Stimulated activated CD8-positive, alpha-beta memory T cell treated with anti-CD3 and anti-CD28 coated beads, Interleukin-7, amount 100 ng/mL, for 24 hours (primary cell): ENCODE measurements around the gene ECE1.
"Not testable (repeated sequence)": the region's sequence is repeated elsewhere in the genome, so short reads cannot be mapped to it uniquely, and the experiment has no call there.

ENCODE experiments used
- DNase-seq: peaks from one replicate; pipeline ENCODE4 v3.0.0-alpha.2; 2020; ENCODE audit warnings: low read depth

ECE1 gene

DNA sequence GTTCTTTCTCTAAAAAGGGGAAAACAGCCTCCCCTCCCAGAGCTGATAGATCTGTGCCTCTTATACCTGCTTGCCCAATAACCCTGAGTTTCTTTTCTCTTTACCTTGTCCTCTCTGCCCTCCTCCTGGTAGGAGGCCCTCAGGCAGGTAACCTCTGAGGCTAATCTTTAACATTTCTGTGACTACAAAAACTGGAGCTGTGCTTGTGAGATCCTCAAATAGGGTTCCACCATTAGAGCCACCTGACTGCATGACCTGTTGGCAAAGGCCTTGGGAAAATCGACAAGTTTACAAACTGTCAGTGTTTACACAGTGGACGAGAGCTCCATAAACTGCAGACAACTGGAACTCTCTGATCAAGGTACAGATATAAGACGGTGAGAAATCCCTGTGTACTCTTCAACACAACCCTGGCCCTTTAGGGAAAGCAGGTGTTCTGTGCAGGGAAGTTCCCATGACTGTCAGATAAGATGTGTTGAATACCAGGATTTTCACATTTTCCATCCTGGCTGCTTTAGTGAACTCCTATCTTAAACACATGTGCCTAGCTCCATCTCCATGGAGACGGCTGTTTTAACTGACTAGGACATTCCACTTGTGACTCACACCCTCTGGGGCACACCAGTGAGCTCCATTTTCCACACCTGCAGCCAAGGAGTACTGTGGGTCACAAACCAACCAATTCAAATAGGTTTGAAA, 38.3 kb downstream of the ECE1 start:
- no peak for DNase-seq

DNA sequence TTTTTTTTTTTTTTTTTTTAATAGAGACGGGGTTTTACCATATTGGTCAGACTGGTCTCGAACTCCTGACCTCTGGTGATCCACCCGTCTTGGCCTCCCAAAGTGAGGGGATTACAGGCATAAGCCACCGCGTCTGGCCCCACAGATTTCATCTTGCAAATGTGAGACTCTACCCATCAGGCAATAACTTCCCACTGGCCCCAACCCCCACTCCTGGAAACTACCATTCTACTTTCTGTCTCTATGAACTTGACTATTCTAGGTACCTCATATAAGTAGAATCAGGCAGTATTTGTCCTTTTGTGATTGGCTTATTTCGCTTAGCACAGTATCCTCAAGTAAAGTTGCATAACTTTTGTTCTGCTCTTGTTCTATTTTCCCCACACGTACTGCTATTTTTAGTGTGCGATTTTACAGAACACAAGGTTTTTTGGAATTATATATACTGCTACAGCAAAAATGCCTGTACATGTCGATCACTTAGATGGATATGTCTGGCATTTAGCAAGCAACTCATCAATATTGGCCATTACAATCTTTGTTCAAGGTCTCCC, 40.2 kb downstream of the ECE1 start:
- DNase-seq: no peak

DNA sequence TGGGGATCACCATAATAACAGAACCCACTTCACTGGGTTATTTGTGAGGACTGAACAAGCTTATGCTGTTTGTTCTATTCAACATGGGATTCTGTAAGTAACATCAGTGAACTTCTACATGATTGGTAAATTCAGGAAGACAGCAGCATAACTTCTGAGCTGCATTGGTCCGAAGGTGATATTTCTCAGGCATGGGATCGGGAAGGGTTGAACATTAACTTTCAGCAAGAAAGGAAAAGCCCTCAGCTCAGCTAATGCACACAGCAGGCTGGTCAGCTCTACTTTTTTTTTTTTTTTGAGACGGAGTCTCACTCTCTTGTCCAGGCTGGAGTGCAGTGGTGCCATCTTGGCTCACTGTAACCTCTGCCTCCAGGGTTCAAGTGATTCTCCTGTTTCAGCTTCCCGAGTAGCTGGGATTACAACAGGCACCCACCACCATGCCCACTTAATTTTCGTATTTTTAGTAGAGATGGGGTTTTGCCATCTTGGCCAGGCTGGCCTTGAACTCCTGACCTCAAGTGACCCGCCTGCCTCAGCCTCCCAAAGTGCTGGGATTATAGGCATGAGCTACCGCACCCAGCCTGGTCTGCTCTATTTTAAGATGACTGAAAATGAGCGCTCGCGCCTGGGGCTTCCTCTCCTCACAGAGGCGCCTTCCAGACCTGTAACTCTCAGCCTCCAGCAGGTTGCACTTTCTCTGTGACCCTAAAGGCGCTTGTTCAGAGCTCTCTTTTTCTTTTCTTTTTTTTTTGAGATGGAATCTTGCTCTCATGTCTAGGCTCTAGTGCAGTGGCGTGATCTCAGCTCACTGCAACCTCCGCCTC, 42.2 kb downstream of the ECE1 start:
- no peak for DNase-seq

- no peak for DNase-seq
Measured at GRCh38 chr1:21246905-21247642, 43.2 kb downstream of the ECE1 start.

DNA sequence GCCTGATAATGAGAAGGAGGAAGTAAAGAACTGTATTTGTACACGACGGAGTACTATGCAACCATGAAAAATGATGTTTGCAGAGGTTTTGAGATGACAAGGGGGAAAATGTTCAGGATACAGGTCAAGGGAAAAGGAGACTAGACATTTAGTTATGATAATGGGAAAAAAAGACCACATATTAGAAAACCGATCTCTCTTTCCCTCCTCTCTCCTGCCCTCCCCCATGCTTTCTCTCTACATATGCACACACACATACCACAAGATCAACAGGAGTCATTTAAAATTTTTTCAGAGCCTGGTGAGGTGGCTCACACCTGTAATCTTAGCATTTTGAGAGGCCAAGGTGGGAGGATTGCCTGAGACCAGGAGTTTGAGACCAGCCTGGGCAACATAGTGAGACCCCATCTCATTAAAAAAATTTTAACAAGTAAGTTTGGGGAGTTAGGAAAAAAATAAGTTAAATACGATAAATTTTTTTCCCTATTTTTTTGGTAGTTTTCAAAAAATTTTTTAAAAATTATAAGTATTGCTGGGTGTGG, 44.5 kb downstream of the ECE1 start:
- DNase-seq: no peak

DNA sequence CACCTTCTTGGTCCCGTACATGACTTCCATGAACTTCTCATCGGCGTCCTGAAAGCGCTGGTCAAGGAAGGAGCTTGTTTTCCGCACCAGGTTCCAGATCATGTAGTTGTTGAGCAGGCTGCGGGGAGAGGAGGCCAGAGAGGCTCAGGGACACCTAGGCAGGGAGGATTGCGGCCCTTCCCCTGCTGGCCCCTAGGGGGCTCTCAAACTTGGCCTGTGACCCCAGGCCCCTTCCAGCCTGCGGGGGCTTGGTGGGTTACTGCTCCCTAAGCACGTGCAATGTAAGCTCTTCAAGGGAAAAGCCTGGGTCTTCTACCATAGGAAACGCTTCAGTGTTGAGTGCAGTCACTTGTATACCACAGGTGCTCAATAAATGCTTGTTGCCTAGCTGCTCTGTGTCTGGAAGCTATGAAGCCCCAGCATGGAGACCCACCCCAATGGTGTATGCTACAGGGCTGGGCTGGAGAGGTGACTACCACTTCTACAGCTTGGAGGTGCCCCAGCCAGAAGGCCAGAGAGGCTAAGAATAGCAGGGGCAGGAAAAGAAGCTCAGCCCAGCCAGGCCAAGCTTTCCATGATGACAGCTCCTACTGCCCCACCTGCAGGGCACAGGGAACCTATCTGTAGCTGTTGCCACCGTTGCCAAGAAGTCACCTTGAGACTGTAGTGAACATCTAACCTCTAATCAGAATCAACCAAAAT, 45.1 kb downstream of the ECE1 start:
- DNase-seq: no peak

DNA sequence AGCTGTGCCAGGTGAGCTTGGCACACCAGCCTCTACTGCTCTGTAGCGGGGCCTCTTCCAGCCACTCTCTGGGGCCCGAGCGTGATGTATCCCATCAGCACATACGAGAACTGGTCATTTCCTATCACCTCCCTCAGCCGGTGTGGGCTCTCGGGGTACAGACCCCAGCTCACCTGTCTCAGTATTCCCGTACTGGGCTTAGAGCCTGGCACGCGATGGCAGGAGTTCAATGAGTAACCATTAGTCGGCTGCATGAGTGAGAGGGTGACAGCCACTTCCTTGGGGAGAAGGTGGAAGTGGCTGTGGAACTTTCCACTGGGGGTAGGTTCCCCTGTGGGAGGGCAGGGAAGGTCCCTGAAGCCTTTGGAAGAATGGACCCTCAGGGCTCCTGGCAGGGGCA, 46.1 kb downstream of the ECE1 start:
- DNase-seq: no peak

DNA sequence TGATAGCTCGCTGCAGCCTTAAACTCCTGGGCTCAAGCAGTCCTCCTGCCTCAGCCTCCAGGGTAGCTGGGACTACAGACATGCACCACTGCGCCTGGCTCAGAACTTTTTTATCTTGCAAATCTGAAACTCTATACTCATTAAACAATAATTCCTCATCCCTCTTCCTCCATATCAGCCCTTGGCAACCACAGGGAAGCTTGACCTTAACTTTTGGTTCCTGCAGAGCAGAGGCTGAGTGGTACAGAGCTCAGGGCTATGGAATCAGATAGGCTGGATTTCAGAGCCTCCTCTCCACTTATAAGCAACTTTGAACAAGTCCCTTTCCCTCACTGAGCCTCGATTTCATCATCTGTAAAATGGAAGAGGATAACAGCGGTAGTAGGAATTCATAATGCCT, 47.4 kb downstream of the ECE1 start:
- DNase-seq: no peak

DNA sequence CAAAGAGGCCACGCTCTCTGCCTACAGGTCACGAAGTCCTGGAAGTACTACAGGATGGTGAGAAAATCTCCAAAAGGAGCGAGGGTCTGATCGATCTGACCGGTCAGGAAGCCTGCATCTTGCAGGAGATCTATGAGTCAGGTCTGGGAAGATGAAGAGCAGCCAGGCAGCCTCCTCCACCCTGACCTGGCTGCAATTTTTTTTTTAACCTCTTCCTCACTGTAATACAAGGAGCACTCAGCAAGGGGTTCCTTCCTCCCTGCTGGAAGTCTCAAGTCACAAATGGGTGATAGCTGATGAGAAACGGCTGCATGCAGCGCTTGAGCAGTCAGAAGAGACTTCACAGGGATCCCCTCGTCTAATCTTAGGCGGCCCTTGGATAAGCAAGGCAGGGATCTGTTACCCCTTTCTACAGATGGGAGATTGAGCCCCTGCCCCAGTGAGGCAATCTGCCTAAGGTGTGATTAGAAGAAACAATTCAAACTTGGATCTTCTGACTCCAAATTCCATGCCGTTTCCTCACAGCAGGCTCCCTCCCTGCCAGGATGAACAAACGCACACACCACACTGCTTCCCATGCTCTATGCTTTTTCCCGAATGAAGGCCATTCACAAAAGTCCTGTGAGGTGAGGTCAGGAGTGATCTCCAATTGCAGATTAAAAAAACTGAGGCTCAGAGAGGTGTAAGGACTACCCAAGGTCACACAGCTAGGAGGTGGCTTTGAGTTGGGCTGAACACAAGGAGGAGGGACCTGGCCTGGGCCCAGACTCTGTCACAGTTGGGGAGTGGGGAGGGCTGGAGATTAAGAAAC, 48.3 kb downstream of the ECE1 start:
- no peak for DNase-seq

DNA sequence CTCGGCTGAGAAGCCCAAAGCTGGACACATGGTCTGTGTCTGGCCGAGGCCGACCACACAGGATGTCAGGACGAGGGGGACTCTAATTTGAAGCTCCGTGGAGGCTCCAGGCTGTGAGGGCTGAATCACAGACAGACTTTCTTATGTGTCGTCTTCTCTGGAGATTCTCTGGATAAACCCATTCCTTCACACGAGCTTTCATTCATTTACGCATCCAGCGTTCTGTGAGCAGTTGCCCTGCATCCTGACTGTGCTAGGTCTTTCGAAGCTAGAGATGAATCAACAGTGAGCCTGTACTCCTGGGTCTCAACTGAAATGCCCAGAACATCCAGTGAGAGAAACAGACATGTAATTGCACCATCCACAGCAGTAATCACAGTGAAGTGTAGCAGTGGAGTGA, 49.6 kb downstream of the ECE1 start:
- DNase-seq: no peak

DNA sequence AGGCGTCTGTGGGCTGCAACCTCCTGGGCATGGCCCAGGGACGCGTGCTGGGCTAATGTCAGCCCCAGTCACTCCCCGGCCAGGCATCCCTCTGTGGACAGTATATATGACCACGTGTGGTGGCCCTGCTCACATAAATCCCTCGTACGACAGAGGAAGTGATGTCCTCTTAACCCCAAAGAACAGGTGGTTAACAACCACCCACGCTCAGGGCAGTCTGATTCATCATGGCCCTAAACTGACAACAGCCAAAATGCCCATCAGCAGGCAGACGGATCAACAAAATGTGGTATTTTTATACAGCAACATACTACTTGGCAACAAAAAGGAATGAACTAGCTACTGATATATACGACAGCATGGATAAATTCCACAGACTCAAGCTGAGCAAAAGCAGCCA, 51.0 kb downstream of the ECE1 start:
- DNase-seq: no peak

DNA sequence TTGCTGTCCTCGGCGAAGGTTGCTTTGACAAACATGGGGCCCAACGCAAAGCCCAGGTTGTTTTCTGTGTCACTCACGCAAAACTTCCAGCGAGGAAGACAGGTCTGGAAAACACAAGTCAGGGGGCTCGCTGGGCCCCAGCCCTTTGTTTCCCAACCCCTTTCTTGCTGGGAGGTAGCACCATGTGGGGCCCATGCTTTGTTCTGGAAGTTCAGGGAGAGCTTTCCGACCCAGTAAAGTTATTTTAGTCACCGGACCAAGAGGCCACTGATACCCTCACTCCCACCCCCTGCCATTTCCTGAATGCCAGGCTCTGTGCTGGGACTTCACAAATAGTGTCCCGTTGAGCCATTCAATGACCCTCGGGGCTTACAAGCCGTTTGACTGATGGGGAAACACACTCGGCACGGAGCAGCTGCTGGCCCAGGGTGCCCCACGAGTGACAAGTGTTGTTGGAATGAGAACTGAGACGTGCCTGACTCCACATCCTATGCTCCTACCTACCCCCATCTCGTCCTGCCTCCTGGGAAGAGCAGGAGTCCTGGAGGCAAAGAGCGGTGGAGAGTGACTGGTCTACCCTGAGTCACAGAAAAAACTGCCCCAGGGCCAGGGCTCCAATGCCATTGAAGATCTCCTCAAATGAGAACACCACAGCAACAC, 52.0 kb downstream of the ECE1 start:
- DNase-seq: no peak

GRCh38 chr1:21237446-21238088, 52.7 kb downstream of the ECE1 start:
- no peak for DNase-seq

DNA sequence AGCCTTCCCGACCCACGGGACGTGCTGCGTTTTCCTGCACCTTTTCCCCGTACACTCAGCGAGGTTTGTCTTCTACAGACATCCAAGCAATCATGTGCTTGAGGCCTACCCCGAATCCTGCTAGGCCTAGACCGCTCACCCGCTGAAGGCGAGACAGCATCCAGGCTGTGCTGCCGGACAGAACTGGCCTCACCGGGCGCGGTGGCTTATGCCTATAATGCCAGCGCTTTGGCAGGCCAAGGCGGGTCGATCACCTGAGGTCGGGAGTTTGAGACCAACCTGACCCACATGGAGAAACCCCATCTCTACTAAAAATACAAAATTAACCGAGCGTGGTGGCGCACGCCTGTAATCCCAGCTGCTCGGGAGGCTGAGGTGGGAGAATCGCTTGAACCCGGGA, 54.1 kb downstream of the ECE1 start:
- DNase-seq: no peak

- DNase-seq: no peak
Measured at GRCh38 chr1:21234779-21235178, 55.5 kb downstream of the ECE1 start.

- no peak for DNase-seq
Measured at GRCh38 chr1:21233490-21233889, 56.8 kb downstream of the ECE1 start.

GRCh38 chr1:21232044-21232443, 58.2 kb downstream of the ECE1 start:
- no peak for DNase-seq

DNA sequence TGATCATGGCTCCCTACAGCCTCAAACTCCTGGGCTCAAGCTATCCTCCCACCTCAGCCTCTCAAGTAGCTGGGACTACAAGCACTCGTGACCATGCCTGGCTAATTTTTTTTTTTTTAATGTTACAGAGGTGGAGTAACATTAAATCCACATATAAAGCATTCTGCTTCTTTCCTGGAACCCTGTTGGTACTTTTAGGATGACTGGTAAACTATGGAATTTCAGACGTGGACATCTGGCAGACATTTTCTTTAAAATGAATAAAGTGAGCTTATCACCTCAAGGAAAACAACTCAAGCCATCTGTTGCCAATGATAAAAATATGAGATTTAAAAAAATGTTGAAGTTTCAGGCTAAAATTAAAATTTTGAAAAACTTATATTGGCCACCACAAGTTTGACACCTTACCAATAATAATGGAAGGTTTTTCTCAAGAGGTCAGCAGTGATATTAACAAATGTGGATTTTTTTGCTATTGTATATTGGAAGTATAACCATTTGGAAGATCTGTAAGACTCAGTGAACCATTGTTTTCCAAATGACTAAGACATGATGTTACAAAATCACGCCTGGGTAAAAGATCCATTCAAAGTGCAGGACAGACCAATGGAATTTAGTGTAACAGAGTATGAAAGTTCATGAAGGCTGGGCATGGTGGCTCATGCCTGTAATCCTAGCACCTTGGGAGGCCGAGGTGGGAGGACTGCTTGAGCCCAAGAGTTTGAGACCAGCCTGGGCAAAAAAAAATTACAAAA, 60.8 kb downstream of the ECE1 start:
- no peak for DNase-seq

DNA sequence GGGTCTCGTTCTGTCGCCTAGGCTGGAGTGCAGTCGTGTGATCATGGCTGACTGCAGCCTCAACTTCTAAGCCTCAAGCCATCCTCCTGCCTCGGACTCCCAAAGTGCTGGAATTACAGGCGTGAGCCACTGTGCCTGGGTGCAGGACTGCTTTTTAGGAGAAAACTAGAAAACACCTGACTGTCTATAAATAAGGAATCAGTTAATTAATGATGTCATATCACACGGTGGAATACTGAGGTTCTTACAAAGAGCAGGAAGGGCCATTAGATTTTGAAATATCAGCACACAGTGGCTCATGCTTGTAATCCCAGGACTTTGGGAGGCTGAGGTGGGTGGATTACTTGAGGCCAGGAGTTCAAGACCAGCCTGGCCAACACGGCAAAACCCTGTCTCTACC, 62.0 kb downstream of the ECE1 start:
- not testable (repeated sequence) for DNase-seq
